GM12865 (cell line): ENCODE measurements around the gene C16orf54.
"Not testable (repeated sequence)": the region's sequence is repeated elsewhere in the genome, so short reads cannot be mapped to it uniquely, and the experiment has no call there.

Experiments
- DNase-seq: peaks from one replicate; pipeline ENCODE4 v3.0.0; 2010; ENCODE audit warnings: low read depth
- H3K4me3 ChIP-seq: 2 replicates; pipeline ENCODE4 v1.5.1; 2011; ENCODE audit warnings: mild to moderate bottlenecking, low read depth, low read length, control low read depth
- TF ChIP-seq, protein P1 (sequence below): IDR thresholded peaks from 2 replicates; pipeline ENCODE4 v1.5.1; 2011; ENCODE audit warnings: low read length, control low read depth, low read depth, inconsistent platforms; ENCODE audit not compliant: insufficient read depth; ENCODE audit errors: missing control alignments

Gene C16orf54

DNA sequence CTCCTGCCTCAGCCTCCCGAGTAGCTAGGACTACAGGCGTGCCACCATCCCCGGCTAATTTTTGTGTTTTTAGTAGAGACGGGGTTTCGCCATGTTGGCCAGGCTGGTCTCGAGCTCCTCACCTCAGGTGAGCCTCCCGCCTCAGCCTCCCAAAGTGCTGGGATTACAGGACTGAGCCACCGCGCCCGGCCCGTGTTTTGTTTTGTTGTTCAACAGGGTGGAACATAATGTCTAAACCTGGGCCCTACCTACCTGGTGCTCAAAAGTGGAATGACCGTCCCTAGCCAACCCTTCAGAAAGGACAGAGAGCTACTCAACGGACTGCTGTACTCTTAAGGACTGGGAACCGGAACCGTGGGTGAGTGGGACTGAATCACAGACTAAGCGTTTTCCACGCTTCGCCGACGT is 44.0 kb upstream of the C16orf54 start:
- peak; percentile 49 for DNase-seq
- peak overlapping the region; percentile 63 for H3K4me3 ChIP-seq
- TF ChIP-seq, protein P1, sequence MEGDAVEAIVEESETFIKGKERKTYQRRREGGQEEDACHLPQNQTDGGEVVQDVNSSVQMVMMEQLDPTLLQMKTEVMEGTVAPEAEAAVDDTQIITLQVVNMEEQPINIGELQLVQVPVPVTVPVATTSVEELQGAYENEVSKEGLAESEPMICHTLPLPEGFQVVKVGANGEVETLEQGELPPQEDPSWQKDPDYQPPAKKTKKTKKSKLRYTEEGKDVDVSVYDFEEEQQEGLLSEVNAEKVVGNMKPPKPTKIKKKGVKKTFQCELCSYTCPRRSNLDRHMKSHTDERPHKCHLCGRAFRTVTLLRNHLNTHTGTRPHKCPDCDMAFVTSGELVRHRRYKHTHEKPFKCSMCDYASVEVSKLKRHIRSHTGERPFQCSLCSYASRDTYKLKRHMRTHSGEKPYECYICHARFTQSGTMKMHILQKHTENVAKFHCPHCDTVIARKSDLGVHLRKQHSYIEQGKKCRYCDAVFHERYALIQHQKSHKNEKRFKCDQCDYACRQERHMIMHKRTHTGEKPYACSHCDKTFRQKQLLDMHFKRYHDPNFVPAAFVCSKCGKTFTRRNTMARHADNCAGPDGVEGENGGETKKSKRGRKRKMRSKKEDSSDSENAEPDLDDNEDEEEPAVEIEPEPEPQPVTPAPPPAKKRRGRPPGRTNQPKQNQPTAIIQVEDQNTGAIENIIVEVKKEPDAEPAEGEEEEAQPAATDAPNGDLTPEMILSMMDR: no peak

DNA sequence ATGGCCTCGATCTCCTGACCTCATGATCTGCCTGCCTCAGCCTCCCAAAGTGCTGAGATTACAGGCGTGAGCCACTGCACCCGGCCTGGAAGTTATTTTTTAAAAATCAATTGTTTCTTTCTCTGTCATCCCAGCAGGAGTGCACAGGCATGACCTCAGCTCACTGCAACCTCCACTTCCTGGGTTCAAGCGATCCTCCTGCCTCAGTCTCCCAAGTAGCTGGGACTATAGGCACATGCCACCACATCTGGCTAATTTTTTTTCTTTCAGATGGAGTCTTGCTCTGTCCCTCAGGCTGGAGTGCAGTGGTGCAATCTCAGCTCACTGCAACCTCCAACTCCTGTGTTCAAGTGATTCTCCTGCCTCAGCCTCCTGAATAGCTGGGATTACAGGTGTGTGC is 41.4 kb upstream of the C16orf54 start:
- not testable (repeated sequence) for H3K4me3 ChIP-seq, DNase-seq

DNA sequence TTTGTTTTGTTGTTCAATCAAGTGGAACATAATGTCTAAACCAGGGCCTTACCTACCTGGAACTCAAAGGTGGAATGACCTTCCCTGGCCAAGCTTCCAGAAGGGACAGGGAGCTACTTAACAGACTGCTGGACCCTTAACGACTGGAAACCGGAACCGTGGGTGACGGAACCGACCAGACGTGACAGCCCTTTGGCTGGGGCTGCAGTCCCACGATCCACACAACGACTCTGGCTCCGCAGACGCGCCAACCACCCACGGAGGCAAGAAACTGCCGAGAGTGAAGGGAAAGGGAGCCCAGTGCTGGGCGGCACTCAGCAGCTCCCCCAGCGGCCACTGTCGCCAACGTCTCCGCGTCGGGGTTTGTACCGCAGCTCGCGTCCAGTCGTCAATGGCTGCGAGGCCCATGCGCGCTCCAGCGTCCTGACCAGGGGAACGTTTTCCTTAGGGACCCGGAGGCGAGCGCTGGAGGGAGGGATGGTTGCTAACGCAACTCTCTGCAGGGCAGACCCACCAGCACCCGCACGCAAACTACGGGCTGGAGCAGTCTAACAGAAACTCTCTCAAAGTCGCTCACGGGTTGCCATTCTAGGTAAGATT is 39.2 kb upstream of the C16orf54 start:
- TF ChIP-seq, protein P1: peak; percentile 94
- DNase-seq: peak; percentile 78
- peak overlapping the region; percentile 47 for H3K4me3 ChIP-seq

DNA sequence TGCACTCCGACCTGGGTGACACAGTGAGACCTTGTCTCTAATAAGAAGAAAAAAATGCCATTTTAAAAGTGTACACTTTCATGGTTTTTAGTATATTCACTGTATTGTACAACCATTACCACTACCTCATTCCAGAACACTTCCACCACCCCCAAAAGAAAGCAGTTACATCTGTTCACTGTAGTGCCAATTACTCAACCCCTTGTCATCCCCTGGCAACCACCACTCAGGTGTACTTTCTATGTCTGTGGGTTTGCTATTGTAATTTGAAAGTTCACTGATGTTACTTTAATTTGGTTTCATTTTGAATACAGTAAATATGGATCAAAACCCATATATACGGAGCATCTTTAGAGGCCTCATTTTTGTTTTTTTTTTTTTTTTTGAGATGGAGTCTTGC is 38.4 kb upstream of the C16orf54 start:
- no peak overlapping the region for H3K4me3 ChIP-seq
- TF ChIP-seq, protein P1: no peak
- peak; percentile 41 for DNase-seq

DNA sequence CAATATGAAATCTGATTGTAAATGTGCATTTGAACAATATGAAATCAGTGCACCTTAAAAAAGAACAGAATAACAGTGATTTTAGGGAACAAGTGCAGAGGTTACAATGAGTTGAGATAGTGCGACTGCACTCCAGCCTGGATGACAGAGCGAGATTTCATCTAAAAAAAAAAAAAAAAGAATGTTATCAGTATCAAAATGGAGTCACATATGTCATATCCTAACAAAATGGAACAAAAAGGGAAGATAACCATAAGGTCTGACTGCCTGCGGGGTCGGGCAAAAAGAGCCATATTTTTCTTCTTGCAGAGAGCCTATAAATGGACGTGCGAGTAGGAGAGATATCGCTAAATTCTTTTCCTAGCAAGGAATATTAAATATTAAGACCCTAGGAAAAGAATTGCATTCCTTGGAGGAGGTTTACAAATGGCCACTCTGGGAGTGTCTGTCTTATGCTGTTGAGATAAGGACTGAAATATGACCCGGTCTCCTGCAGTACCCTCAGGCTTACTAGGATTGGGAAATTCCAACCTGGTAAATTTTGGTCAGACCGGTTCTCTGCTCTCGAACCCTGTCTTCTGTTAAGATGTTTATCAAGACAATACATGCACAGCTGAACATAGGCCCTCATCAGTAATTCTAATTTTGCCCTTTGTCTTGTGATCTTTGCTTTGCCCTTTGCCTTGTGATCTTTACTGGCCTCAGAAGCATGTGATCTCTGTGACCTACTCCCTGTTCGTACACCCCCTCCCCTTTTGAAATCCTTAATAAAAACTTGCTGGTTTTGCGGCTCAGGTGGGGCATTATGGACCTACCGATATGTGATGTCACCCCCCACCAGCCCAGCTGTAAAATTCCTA is 37.5 kb upstream of the C16orf54 start:
- H3K4me3 ChIP-seq, DNase-seq: not testable (repeated sequence)

DNA sequence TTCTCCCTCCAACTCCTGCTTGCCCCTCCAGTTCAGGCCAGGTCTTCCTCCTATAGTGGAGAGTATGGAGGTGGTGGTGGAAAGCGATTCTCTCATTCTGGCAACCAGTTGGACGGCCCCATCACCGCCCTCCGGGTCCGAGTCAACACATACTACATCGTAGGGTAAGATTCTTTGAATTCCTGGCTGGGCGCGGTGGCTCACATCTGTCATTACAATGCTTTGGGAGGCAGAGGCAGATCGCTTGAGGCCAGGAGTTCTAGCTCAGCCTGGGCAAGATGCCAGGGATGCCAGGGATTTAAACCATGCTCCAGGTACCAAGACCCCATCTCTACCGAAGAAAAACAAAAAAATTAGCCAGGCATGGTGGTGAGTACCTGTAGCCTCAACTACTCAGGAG is 33.7 kb upstream of the C16orf54 start:
- H3K4me3 ChIP-seq: no peak overlapping the region
- TF ChIP-seq, protein P1: no peak
- DNase-seq: no peak

DNA sequence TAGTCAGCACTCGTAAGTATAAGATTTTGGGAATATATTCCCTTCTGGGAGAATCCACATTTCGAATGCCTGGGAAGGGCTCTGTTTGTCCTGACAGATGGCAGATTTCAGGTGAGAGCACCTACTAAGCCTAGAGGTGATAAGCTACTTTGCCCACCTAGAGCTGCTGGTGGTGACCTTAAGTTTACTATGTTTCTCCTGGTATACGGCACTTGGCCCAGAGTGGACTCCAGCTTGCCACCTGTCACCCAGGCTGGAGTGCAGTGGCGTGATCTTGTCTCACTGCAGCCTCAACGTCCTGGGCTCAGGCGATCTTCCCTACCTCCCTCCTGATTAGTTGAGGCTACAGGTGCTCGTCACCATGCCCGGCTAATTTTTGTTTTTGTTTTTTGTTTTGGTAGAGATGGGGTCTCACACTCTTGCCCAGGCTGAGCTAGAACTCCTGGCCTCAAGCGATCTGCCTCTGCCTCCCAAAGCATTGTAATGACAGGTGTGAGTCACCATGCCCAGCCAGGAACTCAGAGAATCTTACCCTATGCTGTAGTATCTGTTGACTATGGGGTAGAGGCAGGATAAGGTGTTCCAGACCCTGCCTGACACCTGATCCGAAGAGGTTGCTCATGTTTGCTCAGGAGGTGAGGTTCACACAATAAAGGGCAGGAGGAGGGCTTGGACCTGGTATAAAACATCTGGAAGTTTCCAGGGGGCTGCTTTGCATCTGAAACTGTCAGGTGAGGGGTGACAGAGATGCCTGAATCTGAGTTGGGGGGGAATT is 32.0 kb upstream of the C16orf54 start, which contains the start of gene ZG16:
Gene ZG16 (plus strand): TSS at position 681 of the 775 bp plus-strand sequence. CDS start 1,011 bp downstream, outside the sequence.
- no peak within 1 kb of the TSS for H3K4me3 ChIP-seq
- no peak for DNase-seq
- TF ChIP-seq, protein P1: no peak
